ENCODE data around the gene MUC6.

GRCh38 chr11:1073261-1073724 is 36.8 kb upstream of the MUC6 start:
- no peak for TF ChIP-seq CTCF (IDR thresholded peaks at IDR 0.05)
- no peak for TF ChIP-seq POLR2A (IDR thresholded peaks at IDR 0.05; ENCODE audit: low read depth)
- TF ChIP-seq EP300 (IDR thresholded peaks at IDR 0.05): no peak
